HG03280 (cell line): ENCODE results near the gene DNAJC8.

Experiments used
- ATAC-seq: cut with Tn5 transposase; IDR thresholded peaks from one replicate; pipeline ENCODE4 v1.9.1; 2021; ENCODE audit warnings: mild to moderate bottlenecking, moderate library complexity; ENCODE audit not compliant: unreplicated experiment

The DNAJC8 gene

GRCh38 chr1:28208818-28209441, 23.9 kb downstream of the DNAJC8 start:
- ATAC-seq: no peak

DNA sequence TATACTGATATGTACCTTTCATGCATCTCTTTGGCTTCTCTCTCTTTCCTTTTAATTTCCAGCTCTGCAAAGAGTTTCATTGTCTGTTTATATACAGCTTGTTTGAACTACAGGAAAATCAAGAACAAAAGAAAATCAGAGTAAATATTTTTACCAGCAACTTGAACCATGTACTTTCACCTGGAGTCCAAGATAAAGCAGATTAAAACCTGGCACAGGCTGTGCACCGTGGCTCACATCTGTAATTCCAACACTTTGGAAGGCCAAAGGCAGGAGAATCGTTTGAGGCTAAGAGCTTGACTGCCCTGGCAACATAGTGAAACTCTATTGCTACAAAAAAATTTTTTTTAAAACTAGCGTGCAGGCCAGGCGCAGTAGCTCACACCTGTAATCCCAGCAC, 27.6 kb downstream of the DNAJC8 start:
- no peak for ATAC-seq

DNA sequence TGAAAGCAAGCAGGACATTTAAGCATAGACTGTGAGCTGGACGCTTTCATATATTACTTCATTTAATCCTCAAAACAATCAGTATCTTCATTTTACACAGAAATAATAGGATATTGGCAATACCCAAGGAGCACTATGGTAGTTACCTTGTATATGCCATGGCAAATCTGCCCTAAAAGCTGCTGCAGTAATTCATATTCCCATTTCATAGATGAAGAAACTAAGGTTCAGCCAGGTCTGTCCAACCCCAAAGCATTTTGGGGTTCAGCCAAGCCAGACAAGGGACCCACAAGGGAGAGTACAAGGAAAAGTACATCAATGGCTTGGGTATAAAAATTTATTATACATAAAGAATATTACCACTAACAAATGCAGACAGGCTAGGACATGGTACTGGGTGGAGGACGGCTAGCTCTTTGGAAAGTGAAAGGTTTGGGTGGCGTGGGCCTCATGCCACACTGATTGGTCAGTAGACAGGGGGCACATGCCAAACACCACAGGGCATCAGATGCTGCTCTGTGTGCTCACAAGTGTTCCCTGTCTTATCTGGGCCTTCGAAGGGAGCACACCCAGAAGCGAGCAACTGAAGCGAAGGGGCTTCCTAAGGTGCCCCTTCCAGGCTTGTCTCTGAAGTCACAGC, 32.5 kb downstream of the DNAJC8 start:
- ATAC-seq: no peak

GRCh38 chr1:28199328-28200233, 33.2 kb downstream of the DNAJC8 start:
- ATAC-seq: peak; percentile 87

DNA sequence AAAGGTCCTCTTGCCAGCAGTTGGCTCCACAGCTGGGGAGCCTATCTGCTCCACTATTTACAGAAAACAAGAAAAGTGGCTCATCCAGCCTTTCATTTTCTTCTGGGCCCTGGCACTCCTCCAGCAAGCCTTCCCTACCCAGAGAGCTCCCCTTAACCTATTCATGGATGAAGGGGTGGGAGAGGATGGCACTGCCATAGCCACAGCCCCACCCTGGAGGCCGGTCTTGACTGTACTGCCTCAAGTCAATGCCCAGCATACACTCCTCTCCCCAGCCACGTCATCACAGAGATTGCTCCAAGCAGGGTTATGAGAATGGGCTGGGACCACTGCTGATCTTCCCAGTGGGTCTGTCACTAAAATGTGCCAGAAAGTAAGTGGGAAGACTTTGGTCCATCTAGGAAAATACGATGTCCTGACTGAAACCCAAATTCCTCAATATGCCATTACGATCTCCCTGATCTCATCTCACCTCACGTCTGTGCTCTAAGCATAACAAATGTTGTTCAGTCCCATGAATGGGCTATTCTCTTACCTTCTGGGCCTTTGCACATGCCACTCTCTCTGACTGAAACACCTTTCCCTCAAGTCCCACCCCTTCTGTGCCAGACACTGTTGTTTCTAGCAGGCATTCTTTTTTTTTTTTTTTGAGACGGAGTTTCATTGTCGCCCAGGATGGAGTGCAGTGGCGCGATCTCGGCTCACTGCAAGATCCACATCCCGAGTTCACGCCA, 35.0 kb downstream of the DNAJC8 start:
- ATAC-seq: no peak

DNA sequence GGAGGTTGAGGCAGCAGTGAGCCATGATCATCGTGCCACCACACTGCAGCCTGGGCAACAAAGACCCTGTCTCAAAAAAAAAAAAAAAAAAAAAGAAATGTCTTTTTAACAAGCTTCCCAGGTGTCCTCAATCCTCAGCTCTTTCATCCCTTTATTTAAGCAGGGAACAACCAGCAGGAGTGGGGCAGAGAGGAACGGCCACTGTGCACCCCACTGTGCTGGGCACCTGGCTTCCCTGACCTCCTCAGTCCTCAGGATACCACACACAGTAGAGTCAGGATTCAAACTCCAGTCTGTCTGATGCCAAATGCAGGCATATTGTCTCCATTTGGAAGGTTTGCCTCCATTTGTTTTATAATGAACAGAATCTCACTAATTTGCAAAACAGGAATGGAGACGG, 36.5 kb downstream of the DNAJC8 start:
- ATAC-seq: no peak

- no peak for ATAC-seq
Observed at GRCh38 chr1:28195780-28196179, 37.0 kb downstream of the DNAJC8 start.

DNA sequence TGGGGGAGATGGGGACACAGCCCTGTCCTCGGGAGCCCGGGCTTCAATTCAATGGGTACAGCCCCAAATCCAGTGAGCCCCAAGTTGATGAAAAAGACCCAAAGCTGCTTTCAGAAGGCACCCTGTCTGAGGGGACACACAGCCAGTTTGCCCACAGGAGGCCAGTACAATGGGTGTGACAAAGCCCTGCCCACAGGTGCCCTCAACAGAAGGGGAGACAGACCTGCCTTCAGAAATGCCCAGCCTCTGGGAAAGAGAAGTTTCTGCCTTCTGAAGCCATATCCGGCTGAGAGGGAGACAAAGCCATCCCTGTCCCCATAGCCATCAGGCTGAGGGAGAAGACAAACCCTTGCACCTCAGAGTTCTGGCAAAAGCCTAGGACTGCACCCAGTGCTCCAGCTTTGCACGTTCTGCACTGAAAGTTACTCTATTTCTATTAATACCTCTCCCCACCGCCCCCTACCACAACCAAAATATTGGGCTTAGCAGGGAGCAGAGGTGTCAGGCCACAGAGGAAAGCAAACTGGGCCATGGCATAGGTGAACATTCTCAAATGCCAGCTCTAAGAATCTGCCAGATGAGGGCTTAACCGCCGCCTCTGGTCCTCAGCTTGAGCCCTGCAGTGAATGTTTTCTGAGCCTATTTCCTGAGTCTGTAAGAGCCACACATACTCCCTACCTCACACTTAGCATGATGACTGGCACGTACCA, 38.3 kb downstream of the DNAJC8 start:
- no peak for ATAC-seq

DNA sequence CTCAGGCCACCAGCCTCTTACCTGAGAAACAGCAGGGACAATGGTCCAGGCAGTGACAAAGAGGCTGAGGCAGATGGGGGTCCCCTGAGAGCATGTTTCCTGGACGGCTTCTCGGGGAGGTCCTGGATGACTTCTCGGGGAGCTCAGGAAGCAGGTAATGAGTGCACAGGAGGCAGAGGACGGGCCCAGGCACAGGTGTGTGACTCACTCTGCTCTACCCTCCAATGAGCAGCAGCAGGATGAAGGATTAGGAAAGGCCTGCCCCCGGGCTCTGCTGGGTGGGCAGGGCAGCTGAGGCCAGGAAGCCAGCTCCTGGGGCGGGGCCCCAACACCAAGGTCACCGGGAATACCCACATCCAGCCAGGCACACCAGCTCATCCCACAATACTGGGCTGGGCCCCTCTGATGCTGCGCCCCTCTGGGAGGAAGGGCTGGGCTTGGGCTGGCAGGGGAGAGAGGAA, 39.1 kb downstream of the DNAJC8 start:
- ATAC-seq: no peak

DNA sequence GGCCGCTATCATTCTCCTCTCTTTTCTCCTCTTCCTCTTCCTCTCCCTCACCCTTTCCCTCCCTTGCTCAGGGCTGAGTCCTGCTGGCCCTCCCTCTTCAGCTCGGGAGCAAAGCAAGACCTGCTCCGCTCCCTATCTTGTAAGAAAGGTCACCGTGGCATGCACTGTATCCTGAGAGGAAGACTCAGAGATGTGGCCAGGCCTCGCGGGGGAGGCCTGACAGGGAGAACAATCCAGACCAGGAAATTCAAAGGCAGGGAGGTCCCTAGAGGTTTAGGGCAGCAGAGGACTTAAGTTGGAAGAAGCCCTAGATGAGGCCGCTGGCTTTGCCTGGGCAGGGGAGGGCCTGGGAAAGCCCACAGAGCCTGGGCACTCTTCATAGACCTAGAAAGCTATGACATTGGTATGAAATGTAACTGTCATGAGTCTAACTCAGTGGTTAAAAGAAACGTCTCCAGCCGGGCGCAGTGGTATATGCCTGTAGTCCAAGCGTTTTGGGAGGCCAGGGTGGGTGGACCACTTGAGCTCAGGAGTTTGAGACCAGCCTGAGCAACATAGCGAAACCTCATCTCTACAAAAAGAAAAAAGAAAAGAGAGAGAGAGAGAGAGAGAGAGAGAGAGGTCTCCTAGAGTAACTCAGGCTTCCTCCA, 41.7 kb downstream of the DNAJC8 start:
- no peak for ATAC-seq

GRCh38 chr1:28190337-28190979, 42.4 kb downstream of the DNAJC8 start:
- no peak for ATAC-seq

DNA sequence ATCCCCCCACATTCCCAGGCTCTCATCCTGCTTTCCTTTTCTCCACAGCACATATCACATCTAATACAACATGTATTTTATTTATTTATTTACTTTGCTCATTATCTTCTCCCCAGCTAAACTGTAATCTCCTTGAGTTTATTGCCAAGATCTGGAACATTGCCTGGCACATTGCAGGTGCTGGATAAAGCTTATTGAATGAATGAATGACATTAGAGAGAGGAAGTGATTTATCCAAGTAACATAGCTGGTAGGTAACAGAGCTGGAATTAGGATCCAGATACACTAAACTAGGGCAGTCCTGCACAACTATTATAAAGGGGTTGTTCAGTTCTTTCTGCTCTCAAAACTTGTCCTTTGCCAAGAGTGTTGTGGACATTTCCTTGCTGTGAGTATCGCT, 47.8 kb downstream of the DNAJC8 start:
- ATAC-seq: no peak

GRCh38 chr1:28180306-28181305, 52.2 kb downstream of the DNAJC8 start:
- ATAC-seq: no peak

DNA sequence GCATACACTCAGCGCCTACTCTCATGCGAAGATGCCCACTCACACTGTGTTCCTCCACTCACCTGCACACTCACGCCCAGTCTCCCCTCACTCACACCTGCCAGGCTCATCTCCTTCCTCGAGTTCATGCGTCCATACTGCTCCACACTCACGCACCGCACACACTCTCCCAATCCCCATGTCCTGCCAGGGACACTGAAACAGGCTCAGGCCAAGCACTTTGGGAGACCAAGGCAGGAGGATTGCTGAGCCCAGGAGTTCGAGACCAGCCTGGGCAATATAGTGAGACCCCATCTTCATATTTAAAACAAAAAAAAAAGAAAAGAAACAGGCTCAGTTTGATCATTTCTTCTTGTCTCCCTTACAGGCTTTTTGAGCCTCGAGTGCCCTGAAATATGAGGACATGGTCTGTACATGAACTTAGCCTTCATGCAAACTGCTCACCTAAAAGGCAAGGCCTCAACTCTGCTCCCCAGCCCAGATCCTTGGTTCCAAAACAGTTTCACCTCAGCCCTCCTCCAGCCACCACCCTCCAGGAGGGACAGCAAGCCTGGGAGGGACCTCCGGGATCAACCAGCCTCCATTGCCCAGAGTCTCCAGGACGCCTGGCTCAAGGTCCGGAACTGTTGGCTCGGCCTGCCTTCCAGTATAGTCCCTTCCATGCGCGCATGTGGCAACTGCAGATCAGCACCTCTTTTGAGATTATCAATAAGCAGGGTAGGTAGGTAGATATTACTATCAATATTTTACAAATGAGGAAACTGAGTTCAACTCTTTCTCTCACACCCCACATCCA, 53.9 kb downstream of the DNAJC8 start:
- ATAC-seq: no peak

- ATAC-seq: no peak
Observed at GRCh38 chr1:28176492-28177470, 56.0 kb downstream of the DNAJC8 start, which contains the start of gene PTAFR. PTAFR (minus strand) TSS chr1:28176690; CDS start chr1:28151021, 25,669 bp downstream.

- ATAC-seq: no peak
Observed at GRCh38 chr1:28175955-28176485, 56.8 kb downstream of the DNAJC8 start.
